SK-N-SH treated with all-trans-retinoic acid at 6 μM for 48 hours (cell line): ENCODE measurements around the gene SOAT2.

Experiments
- ATAC-seq: fragments of 200-7000 bp; cut with Tn5 transposase; 3 replicates; pipeline ENCODE4 v1.9.1; 2020; ENCODE audit warnings: mild to moderate bottlenecking, moderate library complexity
- ARNTL ChIP-seq: fragments of 450-650 bp; formaldehyde crosslinking; IDR thresholded peaks from 2 replicates; pipeline ENCODE4 v1.5.0; 2020; ENCODE audit warnings: low read depth, mild to moderate bottlenecking, moderate library complexity, borderline replicate concordance
- CSDC2 ChIP-seq: fragments of 250-450 bp; sonication (Bioruptor Pico); IDR thresholded peaks from 2 replicates; pipeline ENCODE4 v1.5.0; 2020; ENCODE audit warnings: mild to moderate bottlenecking, moderate library complexity
- ESRRG ChIP-seq: fragments of 250-450 bp; sonication (Bioruptor Pico); IDR thresholded peaks from 2 replicates; pipeline ENCODE4 v1.6.1; 2021; ENCODE audit warnings: mild to moderate bottlenecking
- GLIS3 ChIP-seq: fragments of 250-450 bp; sonication (Bioruptor Pico); IDR thresholded peaks from 2 replicates; pipeline ENCODE4 v1.5.0; 2020; ENCODE audit warnings: mild to moderate bottlenecking, moderate library complexity
- ISL1 ChIP-seq: fragments of 250-450 bp; sonication (Bioruptor Pico); IDR thresholded peaks from 2 replicates; pipeline ENCODE4 v2.1.2; 2022; ENCODE audit warnings: mild to moderate bottlenecking, moderate library complexity
- OSR1 ChIP-seq: fragments of 250-450 bp; sonication (Bioruptor Pico); IDR thresholded peaks from 2 replicates; pipeline ENCODE4 v1.8.0; 2022; ENCODE audit warnings: moderate library complexity, mild to moderate bottlenecking, inconsistent platforms
- PATZ1 ChIP-seq: fragments of 250-450 bp; sonication (Bioruptor Pico); IDR thresholded peaks from 2 replicates; pipeline ENCODE4 v1.8.0; 2020; ENCODE audit warnings: mild to moderate bottlenecking, moderate library complexity, borderline replicate concordance
- PPARA ChIP-seq: fragments of 250-450 bp; sonication (Bioruptor Pico); IDR thresholded peaks from 2 replicates; pipeline ENCODE4 v1.5.0; 2020; ENCODE audit warnings: mild to moderate bottlenecking, borderline replicate concordance
- RARB ChIP-seq: fragments of 250-450 bp; sonication (Bioruptor Pico); IDR thresholded peaks from 2 replicates; pipeline ENCODE4 v1.8.0; 2021; ENCODE audit warnings: mild to moderate bottlenecking, moderate library complexity
- TCF4 ChIP-seq: fragments of 250-450 bp; sonication (Bioruptor Pico); IDR thresholded peaks from 2 replicates; pipeline ENCODE4 v1.8.0; 2021; ENCODE audit warnings: mild to moderate bottlenecking, moderate library complexity, borderline replicate concordance
- TSHZ2 ChIP-seq: fragments of 250-450 bp; sonication (Bioruptor Pico); IDR thresholded peaks from 2 replicates; pipeline ENCODE4 v1.5.0; 2020; ENCODE audit warnings: mild to moderate bottlenecking, moderate library complexity
- ZC3H10 ChIP-seq: fragments of 250-450 bp; sonication (Bioruptor Pico); IDR thresholded peaks from 2 replicates; pipeline ENCODE4 v1.5.1; 2021; ENCODE audit warnings: mild to moderate bottlenecking, moderate library complexity
- ZFP3 ChIP-seq: fragments of 250-450 bp; sonication (Bioruptor Pico); IDR thresholded peaks from 2 replicates; pipeline ENCODE4 v1.5.0; 2020; ENCODE audit warnings: mild to moderate bottlenecking, moderate library complexity
- ZFP30 ChIP-seq: fragments of 450-650 bp; formaldehyde crosslinking; IDR thresholded peaks from 2 replicates; pipeline ENCODE4 v1.5.0; 2022; ENCODE audit warnings: mild to moderate bottlenecking, moderate library complexity
- ZNF565 ChIP-seq: fragments of 450-650 bp; formaldehyde crosslinking; conservative IDR thresholded peaks from 2 replicates; pipeline ENCODE4 v1.5.0; 2020; ENCODE audit warnings: low read depth, mild to moderate bottlenecking, moderate library complexity
- ZNF70 ChIP-seq: fragments of 450-650 bp; formaldehyde crosslinking; IDR thresholded peaks from 2 replicates; pipeline ENCODE4 v1.5.0; 2020; ENCODE audit warnings: mild to moderate bottlenecking, moderate library complexity
- ZNF8 ChIP-seq: fragments of 450-650 bp; formaldehyde crosslinking; IDR thresholded peaks from 2 replicates; pipeline ENCODE4 v1.5.0; 2020; ENCODE audit warnings: mild to moderate bottlenecking, moderate library complexity
- TF ChIP-seq, protein P1 (sequence below): fragments of 250-450 bp; sonication (Bioruptor Pico); IDR thresholded peaks from 2 replicates; pipeline ENCODE4 v1.8.0; 2021; ENCODE audit warnings: low read depth, mild to moderate bottlenecking, moderate library complexity, borderline replicate concordance

SOAT2 gene

DNA sequence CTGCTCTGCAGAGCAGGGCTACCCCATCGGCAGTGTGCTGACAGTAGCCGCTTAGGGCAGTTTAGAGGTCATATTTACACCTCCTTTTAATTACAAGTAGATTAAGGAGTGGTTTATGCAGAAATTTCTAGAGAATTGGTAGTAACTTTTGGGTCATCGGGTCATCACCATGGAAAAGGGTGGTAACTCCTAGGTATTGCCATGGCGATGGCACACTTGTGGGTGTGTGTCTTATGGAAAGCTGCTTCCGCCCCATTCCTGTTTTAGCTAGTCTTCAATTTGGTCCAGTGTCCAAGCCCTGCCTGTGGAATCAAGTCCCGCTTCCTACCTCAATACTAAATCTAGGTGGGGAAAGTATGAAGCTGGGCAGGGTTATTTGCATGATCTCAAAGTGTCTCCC is 47.8 kb downstream of the SOAT2 start:
- ATAC-seq, result no peak

GRCh38 chr12:53152390-53152789 is 49.1 kb downstream of the SOAT2 start:
- no peak for ATAC-seq
- TF ChIP-seq PPARA, result no peak
- no peak for TF ChIP-seq OSR1
- TF ChIP-seq ZNF8, result no peak
- TF ChIP-seq ZNF565 (CRISPR knock-in tag), result no peak
- no peak for TF ChIP-seq ZFP3
- no peak for TF ChIP-seq ARNTL (CRISPR knock-in tag)
- no peak for TF ChIP-seq PATZ1 (CRISPR knock-in tag)
- TF ChIP-seq, protein P1, sequence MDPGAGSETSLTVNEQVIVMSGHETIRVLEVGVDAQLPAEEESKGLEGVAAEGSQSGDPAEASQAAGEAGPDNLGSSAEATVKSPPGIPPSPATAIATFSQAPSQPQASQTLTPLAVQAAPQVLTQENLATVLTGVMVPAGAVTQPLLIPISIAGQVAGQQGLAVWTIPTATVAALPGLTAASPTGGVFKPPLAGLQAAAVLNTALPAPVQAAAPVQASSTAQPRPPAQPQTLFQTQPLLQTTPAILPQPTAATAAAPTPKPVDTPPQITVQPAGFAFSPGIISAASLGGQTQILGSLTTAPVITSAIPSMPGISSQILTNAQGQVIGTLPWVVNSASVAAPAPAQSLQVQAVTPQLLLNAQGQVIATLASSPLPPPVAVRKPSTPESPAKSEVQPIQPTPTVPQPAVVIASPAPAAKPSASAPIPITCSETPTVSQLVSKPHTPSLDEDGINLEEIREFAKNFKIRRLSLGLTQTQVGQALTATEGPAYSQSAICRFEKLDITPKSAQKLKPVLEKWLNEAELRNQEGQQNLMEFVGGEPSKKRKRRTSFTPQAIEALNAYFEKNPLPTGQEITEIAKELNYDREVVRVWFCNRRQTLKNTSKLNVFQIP (CRISPR knock-in tag), result no peak
- TF ChIP-seq ISL1 (CRISPR knock-in tag), result no peak
- TF ChIP-seq TSHZ2, result no peak
- TF ChIP-seq ESRRG (CRISPR knock-in tag), result no peak
- TF ChIP-seq ZC3H10 (CRISPR knock-in tag), result no peak
- TF ChIP-seq ZFP30 (CRISPR knock-in tag), result no peak
- TF ChIP-seq GLIS3, result no peak
- TF ChIP-seq CSDC2 (CRISPR knock-in tag), result no peak
- TF ChIP-seq ZNF70 (CRISPR knock-in tag), result no peak

More for the DNA sequence above, 47.8 kb downstream of the SOAT2 start:
- TF ChIP-seq ZFP30 (CRISPR knock-in tag) (no peak), ESRRG (CRISPR knock-in tag) (no peak), TSHZ2 (no peak), PATZ1 (CRISPR knock-in tag) (no peak), ISL1 (CRISPR knock-in tag) (no peak), TCF4 (CRISPR knock-in tag) (no peak), GLIS3 (no peak), RARB (no peak), ZFP3 (no peak), ZNF8 (no peak), OSR1 (no peak), ZC3H10 (CRISPR knock-in tag) (no peak)
- TF ChIP-seq, protein P1 (CRISPR knock-in tag), result no peak
